NB4 (cell line): ENCODE results near the gene AFF2.

ENCODE experiments used
- DNase-seq: peaks from one replicate; pipeline ENCODE4 v3.0.0; 2010; ENCODE audit warnings: low read depth
- H3K4me3 ChIP-seq: one replicate; pipeline ENCODE4 v1.5.1; 2011; ENCODE audit warnings: mild to moderate bottlenecking, low read depth, low read length, moderate library complexity
- MYC ChIP-seq: IDR thresholded peaks from 2 replicates; pipeline ENCODE4 v1.6.1; 2011; ENCODE audit warnings: low read depth, low read length
- POLR2A ChIP-seq: IDR thresholded peaks from 2 replicates; pipeline ENCODE4 v1.6.1; 2011; ENCODE audit warnings: mild to moderate bottlenecking; ENCODE audit not compliant: insufficient read length; ENCODE audit errors: extremely low read depth
- TF ChIP-seq, protein P1 (sequence below): IDR thresholded peaks from one replicate; pipeline ENCODE4 v1.5.1; 2012; ENCODE audit warnings: low read depth, low read length
- TF ChIP-seq, protein P2 (sequence below): IDR thresholded peaks from 2 replicates; pipeline ENCODE4 v1.6.1; 2011; ENCODE audit warnings: low read depth, low read length

The AFF2 gene

DNA sequence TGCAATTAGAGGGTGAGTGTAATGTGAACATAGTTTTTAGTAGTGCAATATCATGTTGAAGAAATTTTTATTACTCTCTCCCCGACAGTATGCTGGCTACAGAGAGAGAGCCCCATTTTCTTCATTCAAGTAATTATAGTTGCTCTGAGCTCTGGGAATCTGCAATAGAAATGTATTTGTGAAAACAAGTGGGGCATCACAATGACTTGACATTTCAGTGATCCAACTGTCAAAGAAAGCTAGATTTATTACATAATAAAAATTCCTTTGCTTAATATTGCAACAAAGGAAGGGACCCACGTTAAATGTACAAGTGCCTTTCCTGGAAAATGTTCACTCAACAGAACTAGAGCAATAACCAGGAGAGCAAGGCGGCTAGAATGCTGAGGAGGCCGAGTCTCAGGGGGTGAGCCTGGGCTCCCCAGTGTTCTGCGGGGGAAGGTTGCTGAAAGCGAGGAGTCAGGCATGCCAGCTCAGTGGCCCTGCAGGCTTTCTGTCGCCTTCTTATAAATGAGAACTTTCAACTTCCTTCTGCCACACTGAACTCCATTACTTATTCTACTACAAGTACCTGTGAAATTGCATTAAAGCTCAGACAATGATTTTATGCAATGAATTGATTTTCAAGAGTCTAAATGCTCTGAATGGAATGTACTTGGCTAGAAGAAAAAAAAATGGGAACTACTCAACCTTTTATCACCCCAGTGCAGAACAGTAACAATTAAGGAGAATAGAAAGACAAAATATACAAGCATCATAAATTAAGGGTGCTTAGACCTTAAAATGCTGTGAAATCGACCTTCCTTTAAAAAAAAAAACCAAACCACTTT lies 476.4 kb downstream of the AFF2 start:
- no peak overlapping the region for H3K4me3 ChIP-seq
- TF ChIP-seq, protein P1, sequence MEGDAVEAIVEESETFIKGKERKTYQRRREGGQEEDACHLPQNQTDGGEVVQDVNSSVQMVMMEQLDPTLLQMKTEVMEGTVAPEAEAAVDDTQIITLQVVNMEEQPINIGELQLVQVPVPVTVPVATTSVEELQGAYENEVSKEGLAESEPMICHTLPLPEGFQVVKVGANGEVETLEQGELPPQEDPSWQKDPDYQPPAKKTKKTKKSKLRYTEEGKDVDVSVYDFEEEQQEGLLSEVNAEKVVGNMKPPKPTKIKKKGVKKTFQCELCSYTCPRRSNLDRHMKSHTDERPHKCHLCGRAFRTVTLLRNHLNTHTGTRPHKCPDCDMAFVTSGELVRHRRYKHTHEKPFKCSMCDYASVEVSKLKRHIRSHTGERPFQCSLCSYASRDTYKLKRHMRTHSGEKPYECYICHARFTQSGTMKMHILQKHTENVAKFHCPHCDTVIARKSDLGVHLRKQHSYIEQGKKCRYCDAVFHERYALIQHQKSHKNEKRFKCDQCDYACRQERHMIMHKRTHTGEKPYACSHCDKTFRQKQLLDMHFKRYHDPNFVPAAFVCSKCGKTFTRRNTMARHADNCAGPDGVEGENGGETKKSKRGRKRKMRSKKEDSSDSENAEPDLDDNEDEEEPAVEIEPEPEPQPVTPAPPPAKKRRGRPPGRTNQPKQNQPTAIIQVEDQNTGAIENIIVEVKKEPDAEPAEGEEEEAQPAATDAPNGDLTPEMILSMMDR: no peak
- TF ChIP-seq, protein P2, sequence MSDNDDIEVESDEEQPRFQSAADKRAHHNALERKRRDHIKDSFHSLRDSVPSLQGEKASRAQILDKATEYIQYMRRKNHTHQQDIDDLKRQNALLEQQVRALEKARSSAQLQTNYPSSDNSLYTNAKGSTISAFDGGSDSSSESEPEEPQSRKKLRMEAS: no peak
- TF ChIP-seq MYC: no peak
- TF ChIP-seq POLR2A: no peak
- no peak for DNase-seq

GRCh38 chrX:148979786-148980185 lies 479.4 kb downstream of the AFF2 start:
- no peak for DNase-seq
- no peak overlapping the region for H3K4me3 ChIP-seq
- TF ChIP-seq MYC: no peak
- TF ChIP-seq, protein P1: no peak
- TF ChIP-seq POLR2A: no peak
- TF ChIP-seq, protein P2: no peak

DNA sequence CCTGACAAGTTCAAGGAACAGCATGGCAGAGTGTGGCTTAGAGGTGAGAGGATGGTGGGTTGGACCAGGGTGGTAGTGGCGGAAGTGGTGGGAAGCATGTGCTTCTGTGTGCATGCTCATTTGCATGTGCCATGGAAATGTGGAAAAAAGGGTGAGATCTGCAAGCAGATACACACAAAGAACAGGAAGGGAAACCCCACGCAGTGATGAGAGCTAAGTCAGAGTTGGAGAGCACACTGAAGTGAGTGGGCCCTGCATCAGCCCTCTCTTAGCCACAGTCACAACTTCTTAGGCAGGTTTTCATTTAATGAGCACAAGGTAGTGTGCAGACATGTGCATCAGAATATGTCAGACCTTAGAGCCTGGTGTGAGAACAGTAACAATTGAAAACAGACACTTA lies 483.8 kb downstream of the AFF2 start:
- no peak for DNase-seq
- H3K4me3 ChIP-seq: no peak overlapping the region
- no peak for TF ChIP-seq POLR2A
- no peak for TF ChIP-seq MYC

- H3K4me3 ChIP-seq: no peak overlapping the region
- TF ChIP-seq, protein P2: no peak
- TF ChIP-seq, protein P1: no peak
- TF ChIP-seq POLR2A (no peak), MYC (no peak)
- DNase-seq: no peak
These were observed 491.1 kb downstream of the AFF2 start for GRCh38 chrX:148991502-148991901.

DNA sequence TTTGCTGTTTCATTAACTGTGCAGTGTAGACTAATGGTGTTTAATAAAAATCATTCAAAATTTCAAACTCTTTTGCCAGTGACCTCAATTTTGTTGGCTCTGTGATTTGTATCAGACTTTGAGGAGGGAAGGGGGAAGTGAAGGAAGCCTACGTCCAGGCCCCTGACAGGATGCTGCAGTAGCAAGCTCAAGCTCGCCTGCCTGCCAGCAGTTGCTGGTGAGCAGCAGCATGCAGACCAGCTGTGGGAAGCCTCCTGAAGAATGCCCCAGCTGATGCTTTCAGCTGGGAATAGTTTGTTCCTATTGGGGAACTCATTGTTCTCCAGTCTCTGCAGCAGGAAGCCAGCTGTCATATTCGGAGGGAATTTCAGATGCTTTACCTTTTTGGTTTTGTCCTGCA lies 495.2 kb downstream of the AFF2 start:
- TF ChIP-seq, protein P1: no peak
- TF ChIP-seq, protein P2: no peak
- TF ChIP-seq MYC (no peak), POLR2A (no peak)
- no peak overlapping the region for H3K4me3 ChIP-seq
- no peak for DNase-seq

DNA sequence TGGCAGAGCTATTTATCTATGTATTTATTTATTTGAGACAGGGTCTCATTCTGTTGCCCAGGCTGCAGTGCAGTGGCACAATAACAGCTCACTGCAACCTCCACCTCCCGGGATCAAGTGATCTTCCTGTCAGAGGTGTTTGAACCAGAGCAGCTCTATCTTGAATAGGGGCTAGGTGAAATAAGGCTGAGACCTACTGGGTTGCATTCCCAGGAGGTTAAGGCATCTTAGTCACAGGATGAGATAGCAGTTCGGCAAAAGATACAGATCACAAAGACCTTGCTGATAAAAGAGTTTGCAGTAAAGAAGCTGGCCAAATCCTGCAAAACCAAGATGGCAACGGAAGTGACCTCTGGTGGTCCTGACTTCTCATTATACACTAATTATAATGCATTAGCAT lies 501.9 kb downstream of the AFF2 start:
- no peak overlapping the region for H3K4me3 ChIP-seq
- TF ChIP-seq, protein P2: no peak
- TF ChIP-seq, protein P1: no peak
- TF ChIP-seq MYC: no peak
- no peak for TF ChIP-seq POLR2A
- DNase-seq: peak; percentile 2
